Progenitor cell of endocrine pancreas (in vitro differentiated cells): ENCODE measurements around the gene PHF23. TPM values are rescaled to one million over a fixed set of nuclear protein-coding genes. Genes with fewer than 3 reads are reported as not detected.

Experiments
- DNase-seq: peaks from one replicate; pipeline ENCODE4 v3.0.0; 2021; ENCODE audit warnings: low spot score; ENCODE audit not compliant: unreplicated experiment
- H3K27ac Mint-ChIP-seq: 2 replicates; pipeline ENCODE4 v1.8.0; 2021; ENCODE audit warnings: mild to moderate bottlenecking, moderate library complexity, mixed read lengths
- H3K27me3 Mint-ChIP-seq: 2 replicates; pipeline ENCODE4 v1.8.0; 2021; ENCODE audit warnings: mixed read lengths
- H3K36me3 Mint-ChIP-seq: 2 replicates; pipeline ENCODE4 v1.8.0; 2022; ENCODE audit warnings: mixed read lengths; ENCODE audit not compliant: insufficient read depth
- H3K4me1 Mint-ChIP-seq: 2 replicates; pipeline ENCODE4 v1.8.0; 2021; ENCODE audit warnings: low read depth, mixed read lengths
- H3K4me3 Mint-ChIP-seq: 2 replicates; pipeline ENCODE4 v1.8.0; 2021; ENCODE audit warnings: low read depth, mild to moderate bottlenecking, moderate library complexity, mixed read lengths
- H3K9me3 Mint-ChIP-seq: 2 replicates; pipeline ENCODE4 v1.8.0; 2021; ENCODE audit warnings: low read depth, mixed read lengths
- CTCF ChIP-seq: fragments of 200-600 bp; sonication (generic); IDR thresholded peaks from one replicate; pipeline ENCODE4 v1.5.0; 2021; ENCODE audit warnings: antibody characterized with exemption, mild to moderate bottlenecking; ENCODE audit not compliant: unreplicated experiment
- total RNA-seq: library from RNA; stranded (reverse); gene quantifications from 2 replicates; pipeline ENCODE4 v1.2.1, GENCODE V29; 2021

Gene PHF23
- total RNA-seq, 1 donor from 2014 or later = 73.7 TPM

- peaks cover 13% of the 10 kb centered on the region for H3K36me3 Mint-ChIP-seq
- peaks cover 2% of the 10 kb centered on the region for H3K4me1 Mint-ChIP-seq
- no peaks in the 10 kb centered on the region for H3K27me3 Mint-ChIP-seq
- no peak overlapping the region for H3K4me3 Mint-ChIP-seq
- H3K9me3 Mint-ChIP-seq = no peaks in the 10 kb centered on the region
- TF ChIP-seq CTCF = no peak
- DNase-seq = no peak
- no peak overlapping the region for H3K27ac Mint-ChIP-seq
Observed at GRCh38 chr17:7226721-7227710, 12.2 kb downstream of the PHF23 start.

- Mint-ChIP-seq H3K36me3 (peaks cover 12% of the 10 kb centered on the region), H3K4me1 (peaks cover 5% of the 10 kb centered on the region), H3K27me3 (no peaks in the 10 kb centered on the region), H3K27ac (no peak overlapping the region), H3K4me3 (no peak overlapping the region), H3K9me3 (no peaks in the 10 kb centered on the region)
- TF ChIP-seq CTCF = no peak
- DNase-seq = no peak
Observed at GRCh38 chr17:7225711-7226331, 13.4 kb downstream of the PHF23 start.

GRCh38 chr17:7224661-7225111 lies 14.6 kb downstream of the PHF23 start:
- Mint-ChIP-seq H3K4me1 (peaks cover 11% of the 10 kb centered on the region), H3K27me3 (no peaks in the 10 kb centered on the region), H3K9me3 (no peaks in the 10 kb centered on the region), H3K27ac (no peak overlapping the region), H3K4me3 (no peak overlapping the region), H3K36me3 (peaks cover 12% of the 10 kb centered on the region)
- DNase-seq = no peak
- no peak for TF ChIP-seq CTCF

- H3K4me1 Mint-ChIP-seq = peaks cover 15% of the 10 kb centered on the region
- no peak for DNase-seq
- H3K36me3 Mint-ChIP-seq = peaks cover 11% of the 10 kb centered on the region
- no peaks in the 10 kb centered on the region for H3K9me3 Mint-ChIP-seq
- no peak overlapping the region for H3K27ac Mint-ChIP-seq
- no peak overlapping the region for H3K4me3 Mint-ChIP-seq
- no peak for TF ChIP-seq CTCF
- no peaks in the 10 kb centered on the region for H3K27me3 Mint-ChIP-seq
Observed at GRCh38 chr17:7224110-7224509, 15.1 kb downstream of the PHF23 start.

- H3K4me1 Mint-ChIP-seq = peaks cover 15% of the 10 kb centered on the region
- peak overlapping the region; percentile 87 for H3K27ac Mint-ChIP-seq
- no peaks in the 10 kb centered on the region for H3K27me3 Mint-ChIP-seq
- no peaks in the 10 kb centered on the region for H3K9me3 Mint-ChIP-seq
- DNase-seq = no peak
- TF ChIP-seq CTCF = no peak
- H3K36me3 Mint-ChIP-seq = peaks cover 10% of the 10 kb centered on the region
- H3K4me3 Mint-ChIP-seq = no peak overlapping the region
Observed at GRCh38 chr17:7223375-7223774, 15.9 kb downstream of the PHF23 start.
